Esophagus squamous epithelium (tissue), 4 donors: ENCODE data around the gene SBSN.

Experiments used
- POLR2A ChIP-seq, 4 donors: fragments of 450-650 bp; IDR thresholded peaks; one replicate each; pipeline ENCODE4 v1.6.1; 2017; ENCODE audit warnings: antibody characterized with exemption in 4 of 4, mild to moderate bottlenecking in 4 of 4, moderate library complexity in 3 of 4
- TF ChIP-seq, protein P1 (sequence below), 6 experiments: fragments of 450-650 bp in 4 of 6; fragments of 200-600 bp in 2 of 6; sonication (generic) in 2 of 6; IDR thresholded peaks; one replicate each; pipeline ENCODE4 v1.5.1; 2016 to 2019; ENCODE audit warnings: antibody characterized with exemption in 6 of 6, mild to moderate bottlenecking in 4 of 6, moderate library complexity in 4 of 6

DNA sequence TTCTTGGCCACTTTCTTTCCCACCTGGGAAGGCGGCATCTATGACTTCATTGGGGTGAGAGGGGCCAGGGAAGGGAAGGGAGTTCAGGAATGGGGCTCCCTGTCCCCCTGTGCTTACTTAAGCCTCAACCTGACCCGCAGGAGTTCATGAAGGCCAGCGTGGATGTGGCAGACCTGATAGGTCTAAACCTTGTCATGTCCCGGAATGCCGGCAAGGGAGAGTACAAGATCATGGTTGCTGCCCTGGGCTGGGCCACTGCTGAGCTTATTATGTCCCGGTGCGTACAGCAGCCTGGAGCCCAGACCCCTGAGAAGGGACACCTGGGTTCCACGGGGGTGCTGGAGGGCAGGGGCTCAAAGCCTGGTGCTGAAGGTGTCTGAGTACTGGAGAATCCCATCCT lies 18.4 kb upstream of the SBSN start:
- TF ChIP-seq, protein P1, sequence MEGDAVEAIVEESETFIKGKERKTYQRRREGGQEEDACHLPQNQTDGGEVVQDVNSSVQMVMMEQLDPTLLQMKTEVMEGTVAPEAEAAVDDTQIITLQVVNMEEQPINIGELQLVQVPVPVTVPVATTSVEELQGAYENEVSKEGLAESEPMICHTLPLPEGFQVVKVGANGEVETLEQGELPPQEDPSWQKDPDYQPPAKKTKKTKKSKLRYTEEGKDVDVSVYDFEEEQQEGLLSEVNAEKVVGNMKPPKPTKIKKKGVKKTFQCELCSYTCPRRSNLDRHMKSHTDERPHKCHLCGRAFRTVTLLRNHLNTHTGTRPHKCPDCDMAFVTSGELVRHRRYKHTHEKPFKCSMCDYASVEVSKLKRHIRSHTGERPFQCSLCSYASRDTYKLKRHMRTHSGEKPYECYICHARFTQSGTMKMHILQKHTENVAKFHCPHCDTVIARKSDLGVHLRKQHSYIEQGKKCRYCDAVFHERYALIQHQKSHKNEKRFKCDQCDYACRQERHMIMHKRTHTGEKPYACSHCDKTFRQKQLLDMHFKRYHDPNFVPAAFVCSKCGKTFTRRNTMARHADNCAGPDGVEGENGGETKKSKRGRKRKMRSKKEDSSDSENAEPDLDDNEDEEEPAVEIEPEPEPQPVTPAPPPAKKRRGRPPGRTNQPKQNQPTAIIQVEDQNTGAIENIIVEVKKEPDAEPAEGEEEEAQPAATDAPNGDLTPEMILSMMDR (IDR thresholded peaks at IDR 0.05): no peak
- no peak for TF ChIP-seq POLR2A (IDR thresholded peaks at IDR 0.05)
